22Rv1 (cell line): ENCODE measurements around the gene SYT8.

Source experiments
- H3K27ac ChIP-seq: fragments of 450-650 bp; 2 replicates; pipeline ENCODE4 v1.5.1; 2017
- CTCF ChIP-seq: fragments of 450-650 bp; IDR thresholded peaks from 2 replicates; pipeline ENCODE4 v1.5.1; 2017; ENCODE audit warnings: mild to moderate bottlenecking
- ZFX ChIP-seq: fragments of 450-650 bp; IDR thresholded peaks from 2 replicates; pipeline ENCODE4 v1.6.1; 2017; ENCODE audit warnings: antibody characterized with exemption, borderline replicate concordance

Gene SYT8

GRCh38 chr11:1848640-1849430 lies 14.0 kb downstream of the SYT8 start:
- no peak for TF ChIP-seq ZFX
- TF ChIP-seq CTCF, result no peak
- no peak overlapping the region for H3K27ac ChIP-seq

GRCh38 chr11:1851468-1852180 lies 16.8 kb downstream of the SYT8 start:
- TF ChIP-seq CTCF, result no peak
- TF ChIP-seq ZFX, result no peak
- no peak overlapping the region for H3K27ac ChIP-seq

- no peak overlapping the region for H3K27ac ChIP-seq
- TF ChIP-seq CTCF (no peak), ZFX (no peak)
These were observed 17.6 kb downstream of the SYT8 start for GRCh38 chr11:1852271-1852876.

- TF ChIP-seq ZFX (no peak), CTCF (no peak)
- H3K27ac ChIP-seq, result no peak within 1 kb of the TSS
These were observed 18.1 kb downstream of the SYT8 start, which contains the start of gene LSP1 for GRCh38 chr11:1852877-1853276. LSP1 (plus strand) TSS chr11:1853084; CDS start chr11:1853145, 61 bp downstream.

- TF ChIP-seq ZFX (no peak), CTCF (no peak)
- H3K27ac ChIP-seq, result no peak overlapping the region
These were observed 18.8 kb downstream of the SYT8 start for GRCh38 chr11:1853376-1854131.

GRCh38 chr11:1854132-1854948 lies 19.6 kb downstream of the SYT8 start:
- no peak overlapping the region for H3K27ac ChIP-seq
- TF ChIP-seq ZFX (no peak), CTCF (no peak)
